HUDEP-2 (cell line): ENCODE results near the gene PRRX1.

ENCODE experiments used
- DNase-seq, 76 experiments: peaks; one replicate each; lab custom pipeline; 2025; ENCODE audit not compliant: unreplicated experiment in 76 of 76; lab: John Stamatoyannopoulos, UW

PRRX1 gene

GRCh38 chr1:170755795-170756194, 91.9 kb downstream of the PRRX1 start:
- DNase-seq, result no peak

GRCh38 chr1:170758992-170759391, 95.1 kb downstream of the PRRX1 start:
- no peak for DNase-seq

GRCh38 chr1:170765279-170765678, 101.3 kb downstream of the PRRX1 start:
- no peak for DNase-seq

- no peak for DNase-seq
These were observed 101.9 kb downstream of the PRRX1 start for GRCh38 chr1:170765712-170766330.

- DNase-seq, result no peak
These were observed 105.0 kb downstream of the PRRX1 start for GRCh38 chr1:170768929-170769328.

- no peak for DNase-seq
These were observed 105.8 kb downstream of the PRRX1 start for GRCh38 chr1:170769691-170770090.

GRCh38 chr1:170770254-170770653, 106.3 kb downstream of the PRRX1 start:
- no peak for DNase-seq

GRCh38 chr1:170776252-170776651, 112.3 kb downstream of the PRRX1 start:
- no peak for DNase-seq

- DNase-seq, result no peak
These were observed 112.8 kb downstream of the PRRX1 start for GRCh38 chr1:170776777-170777176.
